ENCODE results near the gene CCHCR1.

DNA sequence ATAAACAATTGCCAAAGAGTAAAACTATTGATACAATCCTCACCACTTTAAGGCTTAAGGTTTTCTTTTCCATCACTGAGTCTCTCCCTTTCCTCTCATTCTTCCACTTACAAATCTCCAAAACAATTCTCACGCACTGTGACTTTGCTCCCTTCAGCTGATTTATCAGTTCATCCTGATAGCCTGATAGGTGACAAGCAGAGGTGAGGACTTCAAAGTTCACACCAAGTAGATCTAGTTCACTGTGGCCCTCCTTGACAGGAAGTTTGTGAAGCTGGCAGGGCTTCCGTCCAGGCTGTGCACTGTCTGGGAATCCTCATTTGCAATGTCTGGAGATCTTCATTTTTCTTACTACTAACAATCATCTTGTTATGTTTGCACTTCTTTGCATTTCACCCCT is 48.0 kb upstream of the CCHCR1 start:
- TF ChIP-seq ZNF274 (IDR thresholded peaks at IDR 0.05; ENCODE audit: low read depth, low read length): no peak
- no peak for TF ChIP-seq YY1 (IDR thresholded peaks at IDR 0.05; ENCODE audit: insufficient read depth, insufficient read length)
- no peak for TF ChIP-seq SUZ12 (IDR thresholded peaks at IDR 0.05; ENCODE audit: extremely low read depth, insufficient read depth, insufficient read length)
